NCI-H1105 treated with DMSO at 0.1 percent for 48 hours (cell line): ENCODE data around the gene GNG12.

Experiments used
- DNase-seq: peaks from one replicate; lab custom pipeline; 2025; lab: John Stamatoyannopoulos, UW

GNG12 gene

GRCh38 chr1:67752306-67752705 is 81.0 kb downstream of the GNG12 start:
- DNase-seq = no peak

- DNase-seq = no peak
These were observed 82.6 kb downstream of the GNG12 start for GRCh38 chr1:67750691-67751054.

- DNase-seq = no peak
These were observed 83.2 kb downstream of the GNG12 start for GRCh38 chr1:67749844-67750690.

GRCh38 chr1:67749263-67749843 is 83.9 kb downstream of the GNG12 start:
- no peak for DNase-seq

GRCh38 chr1:67748630-67749029 is 84.6 kb downstream of the GNG12 start:
- DNase-seq = no peak

- no peak for DNase-seq
These were observed 85.4 kb downstream of the GNG12 start for GRCh38 chr1:67747671-67748546.

- no peak for DNase-seq
These were observed 87.2 kb downstream of the GNG12 start for GRCh38 chr1:67745875-67746698.

- DNase-seq = no peak
These were observed 90.1 kb downstream of the GNG12 start for GRCh38 chr1:67743072-67743725.

GRCh38 chr1:67741736-67742135 is 91.5 kb downstream of the GNG12 start:
- no peak for DNase-seq

- DNase-seq = no peak
These were observed 92.1 kb downstream of the GNG12 start for GRCh38 chr1:67741121-67741520.

- no peak for DNase-seq
These were observed 92.7 kb downstream of the GNG12 start for GRCh38 chr1:67740543-67740942.

- no peak for DNase-seq
These were observed 93.9 kb downstream of the GNG12 start for GRCh38 chr1:67739361-67739760.

- DNase-seq = no peak
These were observed 94.9 kb downstream of the GNG12 start for GRCh38 chr1:67738401-67738800.

GRCh38 chr1:67737875-67738274 is 95.4 kb downstream of the GNG12 start:
- DNase-seq = no peak

- DNase-seq = no peak
These were observed 96.5 kb downstream of the GNG12 start for GRCh38 chr1:67736750-67737149.

GRCh38 chr1:67735806-67736627 is 97.2 kb downstream of the GNG12 start:
- DNase-seq = peak; percentile 45

GRCh38 chr1:67735206-67735605 is 98.1 kb downstream of the GNG12 start:
- no peak for DNase-seq

- DNase-seq = no peak
These were observed 99.0 kb downstream of the GNG12 start for GRCh38 chr1:67734323-67734690.

GRCh38 chr1:67733681-67734322 is 99.5 kb downstream of the GNG12 start:
- DNase-seq = no peak

GRCh38 chr1:67732750-67733151 is 100.5 kb downstream of the GNG12 start:
- no peak for DNase-seq
